Lower leg skin (tissue), 3 donors: Measurements from ENCODE around the gene ABTB2.

Experiments
- POLR2A ChIP-seq, 2 donors: fragments of 450-650 bp; IDR thresholded peaks; one replicate each; pipeline ENCODE4 v1.6.1; 2016 to 2017; ENCODE audit warnings: antibody characterized with exemption in 2 of 2, mild to moderate bottlenecking in 1 of 2, moderate library complexity in 1 of 2
- TF ChIP-seq, protein P1 (sequence below), 3 donors: fragments of 450-650 bp; IDR thresholded peaks; one replicate each; pipeline ENCODE4 v1.5.1; 2016; ENCODE audit warnings: antibody characterized with exemption in 3 of 3, mild to moderate bottlenecking in 3 of 3, moderate library complexity in 2 of 3

DNA sequence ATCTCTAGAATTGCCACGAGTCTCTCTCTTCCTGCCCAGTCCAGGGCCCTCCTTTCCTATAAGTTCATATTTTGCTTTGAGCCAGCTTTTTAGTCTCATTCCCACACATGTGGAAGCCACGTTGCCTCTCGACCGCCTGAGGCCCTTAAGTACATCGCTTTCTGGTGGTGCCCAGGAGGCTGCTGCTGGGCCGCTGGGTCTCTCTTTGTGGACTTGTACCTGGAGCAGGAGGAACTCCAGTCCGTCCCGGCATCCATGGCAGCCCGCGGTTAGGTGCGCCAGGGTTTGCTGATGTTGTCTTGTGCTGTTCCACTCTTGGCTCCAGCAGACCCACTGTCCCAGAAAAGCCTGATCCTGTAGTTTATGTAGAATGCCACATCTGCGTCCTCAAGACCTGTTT, 211.4 kb downstream of the ABTB2 start:
- TF ChIP-seq, protein P1, sequence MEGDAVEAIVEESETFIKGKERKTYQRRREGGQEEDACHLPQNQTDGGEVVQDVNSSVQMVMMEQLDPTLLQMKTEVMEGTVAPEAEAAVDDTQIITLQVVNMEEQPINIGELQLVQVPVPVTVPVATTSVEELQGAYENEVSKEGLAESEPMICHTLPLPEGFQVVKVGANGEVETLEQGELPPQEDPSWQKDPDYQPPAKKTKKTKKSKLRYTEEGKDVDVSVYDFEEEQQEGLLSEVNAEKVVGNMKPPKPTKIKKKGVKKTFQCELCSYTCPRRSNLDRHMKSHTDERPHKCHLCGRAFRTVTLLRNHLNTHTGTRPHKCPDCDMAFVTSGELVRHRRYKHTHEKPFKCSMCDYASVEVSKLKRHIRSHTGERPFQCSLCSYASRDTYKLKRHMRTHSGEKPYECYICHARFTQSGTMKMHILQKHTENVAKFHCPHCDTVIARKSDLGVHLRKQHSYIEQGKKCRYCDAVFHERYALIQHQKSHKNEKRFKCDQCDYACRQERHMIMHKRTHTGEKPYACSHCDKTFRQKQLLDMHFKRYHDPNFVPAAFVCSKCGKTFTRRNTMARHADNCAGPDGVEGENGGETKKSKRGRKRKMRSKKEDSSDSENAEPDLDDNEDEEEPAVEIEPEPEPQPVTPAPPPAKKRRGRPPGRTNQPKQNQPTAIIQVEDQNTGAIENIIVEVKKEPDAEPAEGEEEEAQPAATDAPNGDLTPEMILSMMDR (IDR thresholded peaks at IDR 0.05) = no peak
- TF ChIP-seq POLR2A (IDR thresholded peaks at IDR 0.05) = no peak
